ENCODE data around the gene GALNT2.

The GALNT2 gene

GRCh38 chr1:230278376-230278775 lies 211.3 kb downstream of the GALNT2 start:
- no peak overlapping the region for H3K4me3 ChIP-seq (ENCODE audit: low read depth, low read length)
- H3K9ac ChIP-seq (ENCODE audit: low read depth, low read length), result no peak overlapping the region
- peaks cover 31% of the 10 kb centered on the region for H3K36me3 ChIP-seq (ENCODE audit: control insufficient read depth, insufficient read depth, low read length)

DNA sequence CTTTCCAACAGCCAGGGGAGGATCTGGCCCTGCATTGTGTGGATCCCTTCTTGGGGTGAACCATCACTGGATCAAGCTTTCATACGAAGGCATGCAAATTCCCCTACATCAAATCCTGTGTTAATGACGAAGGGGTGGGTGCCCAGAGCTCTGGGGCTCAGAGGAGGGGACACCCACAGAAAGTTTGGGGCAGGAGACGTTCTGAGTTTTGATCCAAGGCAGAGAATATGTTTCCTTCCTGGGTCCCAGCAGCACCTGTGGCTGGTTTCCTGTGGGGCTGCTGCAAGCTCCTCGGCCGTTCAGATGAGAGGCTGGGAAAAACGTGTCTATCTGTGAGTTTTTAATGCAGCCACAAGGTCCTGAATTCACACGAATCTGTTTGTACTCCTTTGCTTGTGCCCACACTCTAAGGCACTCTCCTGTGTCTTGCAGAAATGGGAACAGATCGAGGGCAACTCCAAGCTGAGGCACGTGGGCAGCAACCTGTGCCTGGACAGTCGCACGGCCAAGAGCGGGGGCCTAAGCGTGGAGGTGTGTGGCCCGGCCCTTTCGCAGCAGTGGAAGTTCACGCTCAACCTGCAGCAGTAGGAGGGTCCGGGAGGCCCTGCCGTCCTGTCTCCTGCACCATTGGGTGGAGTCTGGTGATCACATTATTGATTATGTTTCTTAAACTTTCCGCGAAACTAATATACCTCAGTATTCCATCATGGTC lies 212.0 kb downstream of the GALNT2 start:
- H3K9ac ChIP-seq (ENCODE audit: low read depth, low read length), result no peak overlapping the region
- peaks cover 18% of the 10 kb centered on the region for H3K4me1 ChIP-seq (ENCODE audit: control insufficient read depth, insufficient read depth, low read length)

More at GRCh38 chr1:230278376-230278775, 211.3 kb downstream of the GALNT2 start:
- H3K9me3 ChIP-seq (ENCODE audit: control insufficient read depth, insufficient read depth, low read length), result no peaks in the 10 kb centered on the region
- H3K27ac ChIP-seq (ENCODE audit: low read depth, low read length), result no peak overlapping the region
- peaks cover 18% of the 10 kb centered on the region for H3K4me1 ChIP-seq (ENCODE audit: control insufficient read depth, insufficient read depth, low read length)
- H3K27me3 ChIP-seq (ENCODE audit: control insufficient read depth, insufficient read depth, low read length), result no peaks in the 10 kb centered on the region

GRCh38 chr1:230279583-230279945 lies 212.5 kb downstream of the GALNT2 start:
- H3K36me3 ChIP-seq (ENCODE audit: control insufficient read depth, insufficient read depth, low read length), result peaks cover 28% of the 10 kb centered on the region
- H3K9ac ChIP-seq (ENCODE audit: low read depth, low read length), result no peak overlapping the region
- peaks cover 18% of the 10 kb centered on the region for H3K4me1 ChIP-seq (ENCODE audit: control insufficient read depth, insufficient read depth, low read length)
- no peak overlapping the region for H3K27ac ChIP-seq (ENCODE audit: low read depth, low read length)
- no peak overlapping the region for H3K4me3 ChIP-seq (ENCODE audit: low read depth, low read length)
- H3K9me3 ChIP-seq (ENCODE audit: control insufficient read depth, insufficient read depth, low read length), result no peaks in the 10 kb centered on the region
- no peaks in the 10 kb centered on the region for H3K27me3 ChIP-seq (ENCODE audit: control insufficient read depth, insufficient read depth, low read length)

More for the DNA sequence above, 212.0 kb downstream of the GALNT2 start:
- H3K27ac ChIP-seq (ENCODE audit: low read depth, low read length), result no peak overlapping the region
- H3K27me3 ChIP-seq (ENCODE audit: control insufficient read depth, insufficient read depth, low read length), result no peaks in the 10 kb centered on the region
- no peak overlapping the region for H3K4me3 ChIP-seq (ENCODE audit: low read depth, low read length)
- H3K36me3 ChIP-seq (ENCODE audit: control insufficient read depth, insufficient read depth, low read length), result peaks cover 31% of the 10 kb centered on the region
- H3K9me3 ChIP-seq (ENCODE audit: control insufficient read depth, insufficient read depth, low read length), result no peaks in the 10 kb centered on the region

DNA sequence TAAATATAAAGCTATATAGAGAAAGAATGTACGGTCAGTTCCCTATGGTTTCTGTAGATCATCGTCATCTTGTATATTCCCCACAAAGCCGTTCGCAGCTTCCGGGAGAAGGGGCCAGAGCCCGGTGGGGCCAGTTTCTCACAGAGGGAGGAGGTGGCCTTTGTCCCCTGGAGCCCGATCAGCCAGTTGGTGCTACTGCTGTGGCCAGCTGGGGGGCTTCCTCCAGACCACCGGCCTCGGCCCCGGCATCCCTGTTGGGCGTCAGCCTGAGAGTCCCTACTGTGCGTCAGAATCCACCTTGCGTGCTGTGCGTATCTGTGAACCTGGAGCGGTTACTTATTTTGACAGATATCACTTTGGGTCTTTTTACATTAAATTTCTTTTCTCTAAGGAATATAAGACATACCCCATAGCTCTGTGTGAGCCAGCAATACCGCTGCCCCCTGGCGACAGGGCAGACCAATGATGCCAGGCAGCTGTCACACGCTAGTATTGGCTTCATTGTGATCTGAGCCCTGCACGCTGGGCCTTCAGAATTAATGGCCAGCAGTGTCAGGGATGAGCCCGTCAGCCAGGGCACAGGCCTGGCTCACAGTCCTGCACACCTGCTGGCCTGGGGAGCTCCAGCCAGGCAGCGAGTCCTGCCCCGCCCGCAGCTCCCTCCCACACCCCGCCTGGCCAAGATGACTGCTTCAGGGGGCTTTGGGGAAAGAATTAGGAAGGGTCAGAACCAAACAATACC lies 213.2 kb downstream of the GALNT2 start:
- H3K27me3 ChIP-seq (ENCODE audit: control insufficient read depth, insufficient read depth, low read length), result no peaks in the 10 kb centered on the region
- H3K9me3 ChIP-seq (ENCODE audit: control insufficient read depth, insufficient read depth, low read length), result no peaks in the 10 kb centered on the region
- no peak overlapping the region for H3K4me3 ChIP-seq (ENCODE audit: low read depth, low read length)
- peaks cover 18% of the 10 kb centered on the region for H3K4me1 ChIP-seq (ENCODE audit: control insufficient read depth, insufficient read depth, low read length)
- H3K27ac ChIP-seq (ENCODE audit: low read depth, low read length), result no peak overlapping the region
- peaks cover 22% of the 10 kb centered on the region for H3K36me3 ChIP-seq (ENCODE audit: control insufficient read depth, insufficient read depth, low read length)
- H3K9ac ChIP-seq (ENCODE audit: low read depth, low read length), result no peak overlapping the region

GRCh38 chr1:230280906-230281413 lies 213.9 kb downstream of the GALNT2 start:
- H3K9me3 ChIP-seq (ENCODE audit: control insufficient read depth, insufficient read depth, low read length), result no peaks in the 10 kb centered on the region
- no peak overlapping the region for H3K4me3 ChIP-seq (ENCODE audit: low read depth, low read length)
- H3K4me1 ChIP-seq (ENCODE audit: control insufficient read depth, insufficient read depth, low read length), result peaks cover 18% of the 10 kb centered on the region
- H3K27me3 ChIP-seq (ENCODE audit: control insufficient read depth, insufficient read depth, low read length), result no peaks in the 10 kb centered on the region
- H3K27ac ChIP-seq (ENCODE audit: low read depth, low read length), result no peak overlapping the region
- peaks cover 14% of the 10 kb centered on the region for H3K36me3 ChIP-seq (ENCODE audit: control insufficient read depth, insufficient read depth, low read length)
- no peak overlapping the region for H3K9ac ChIP-seq (ENCODE audit: low read depth, low read length)

DNA sequence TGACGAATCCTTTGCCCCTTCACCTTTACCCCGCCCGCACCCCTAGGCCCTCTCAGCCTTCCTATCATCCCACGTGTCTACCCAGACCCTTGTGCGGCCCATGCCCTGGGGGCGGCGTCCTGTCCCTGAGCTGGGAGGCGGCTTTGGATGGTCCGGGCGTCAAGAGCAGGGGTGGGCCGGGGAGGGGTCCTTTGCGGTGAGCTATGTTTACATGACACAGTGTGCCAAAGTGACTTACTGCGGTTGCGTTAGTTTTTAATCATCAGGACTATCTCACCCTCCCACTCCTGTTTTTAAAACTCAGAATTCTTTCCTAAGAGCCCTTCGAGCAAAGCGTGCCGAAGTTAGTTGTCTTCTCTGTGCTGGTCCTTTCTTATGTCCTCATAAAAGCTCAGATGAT lies 214.5 kb downstream of the GALNT2 start:
- no peak overlapping the region for H3K4me3 ChIP-seq (ENCODE audit: low read depth, low read length)
- H3K9ac ChIP-seq (ENCODE audit: low read depth, low read length), result no peak overlapping the region
- H3K36me3 ChIP-seq (ENCODE audit: control insufficient read depth, insufficient read depth, low read length), result peaks cover 12% of the 10 kb centered on the region; the same call in 1 of the 2 replicates
- no peaks in the 10 kb centered on the region for H3K9me3 ChIP-seq (ENCODE audit: control insufficient read depth, insufficient read depth, low read length)
- H3K27ac ChIP-seq (ENCODE audit: low read depth, low read length), result no peak overlapping the region
- H3K27me3 ChIP-seq (ENCODE audit: control insufficient read depth, insufficient read depth, low read length), result no peaks in the 10 kb centered on the region
- H3K4me1 ChIP-seq (ENCODE audit: control insufficient read depth, insufficient read depth, low read length), result peaks cover 20% of the 10 kb centered on the region

- Histone ChIP-seq H3K9me3 (ENCODE audit: control insufficient read depth, insufficient read depth, low read length) (no peaks in the 10 kb centered on the region), H3K27ac (ENCODE audit: low read depth, low read length) (no peak overlapping the region), H3K36me3 (ENCODE audit: control insufficient read depth, insufficient read depth, low read length) (peaks cover 9% of the 10 kb centered on the region; the same call in 1 of the 2 replicates), H3K9ac (ENCODE audit: low read depth, low read length) (no peak overlapping the region), H3K4me3 (ENCODE audit: low read depth, low read length) (no peak overlapping the region), H3K4me1 (ENCODE audit: control insufficient read depth, insufficient read depth, low read length) (peaks cover 14% of the 10 kb centered on the region), H3K27me3 (ENCODE audit: control insufficient read depth, insufficient read depth, low read length) (no peaks in the 10 kb centered on the region)
Measured at GRCh38 chr1:230282157-230282556, 215.1 kb downstream of the GALNT2 start.

DNA sequence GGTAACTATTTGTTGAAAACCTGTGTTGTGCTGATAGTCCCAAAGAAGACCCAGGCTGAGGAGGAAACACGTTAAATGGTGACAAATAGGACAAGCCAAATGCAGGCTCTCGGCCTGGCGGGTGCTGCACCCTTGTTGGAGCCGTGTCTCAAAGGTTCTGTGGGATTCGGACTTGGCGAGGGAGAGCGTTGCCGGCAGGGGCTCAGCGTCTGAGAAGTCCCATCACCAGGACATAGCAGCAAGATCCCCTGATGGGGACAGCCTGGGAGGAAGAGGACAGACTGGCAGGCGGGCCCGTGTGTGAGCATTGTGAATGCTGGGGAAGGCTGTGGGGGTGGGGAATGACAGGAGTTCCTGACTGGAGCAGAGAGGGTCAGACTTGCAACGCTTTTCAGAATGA lies 216.6 kb downstream of the GALNT2 start:
- Histone ChIP-seq H3K4me3 (ENCODE audit: low read depth, low read length) (no peak overlapping the region), H3K4me1 (ENCODE audit: control insufficient read depth, insufficient read depth, low read length) (peaks cover 3% of the 10 kb centered on the region; the same call in 1 of the 2 replicates), H3K27me3 (ENCODE audit: control insufficient read depth, insufficient read depth, low read length) (no peaks in the 10 kb centered on the region), H3K27ac (ENCODE audit: low read depth, low read length) (no peak overlapping the region), H3K36me3 (ENCODE audit: control insufficient read depth, insufficient read depth, low read length) (peaks cover 9% of the 10 kb centered on the region; the same call in 1 of the 2 replicates), H3K9me3 (ENCODE audit: control insufficient read depth, insufficient read depth, low read length) (no peaks in the 10 kb centered on the region), H3K9ac (ENCODE audit: low read depth, low read length) (no peak overlapping the region)

- Histone ChIP-seq H3K27me3 (ENCODE audit: control insufficient read depth, insufficient read depth, low read length) (no peaks in the 10 kb centered on the region), H3K4me3 (ENCODE audit: low read depth, low read length) (no peak overlapping the region), H3K9ac (ENCODE audit: low read depth, low read length) (no peak overlapping the region), H3K27ac (ENCODE audit: low read depth, low read length) (no peak overlapping the region), H3K36me3 (ENCODE audit: control insufficient read depth, insufficient read depth, low read length) (peaks cover 5% of the 10 kb centered on the region; the same call in 1 of the 2 replicates), H3K4me1 (ENCODE audit: control insufficient read depth, insufficient read depth, low read length) (peaks cover 3% of the 10 kb centered on the region; the same call in 1 of the 2 replicates), H3K9me3 (ENCODE audit: control insufficient read depth, insufficient read depth, low read length) (no peaks in the 10 kb centered on the region)
Measured at GRCh38 chr1:230284891-230285290, 217.9 kb downstream of the GALNT2 start.

- peaks cover 3% of the 10 kb centered on the region; the same call in 1 of the 2 replicates for H3K4me1 ChIP-seq (ENCODE audit: control insufficient read depth, insufficient read depth, low read length)
Measured at GRCh38 chr1:230285351-230285750, 218.3 kb downstream of the GALNT2 start.

More at GRCh38 chr1:230285351-230285750, 218.3 kb downstream of the GALNT2 start:
- Histone ChIP-seq H3K9me3 (ENCODE audit: control insufficient read depth, insufficient read depth, low read length) (no peaks in the 10 kb centered on the region), H3K36me3 (ENCODE audit: control insufficient read depth, insufficient read depth, low read length) (0 out of 2 replicates have a peak, but pooled peaks cover under 1% of the 10 kb centered on the region), H3K27ac (ENCODE audit: low read depth, low read length) (no peak overlapping the region), H3K27me3 (ENCODE audit: control insufficient read depth, insufficient read depth, low read length) (no peaks in the 10 kb centered on the region), H3K9ac (ENCODE audit: low read depth, low read length) (no peak overlapping the region), H3K4me3 (ENCODE audit: low read depth, low read length) (no peak overlapping the region)
